Measurements from ENCODE around the gene PRKAR2A.

DNA sequence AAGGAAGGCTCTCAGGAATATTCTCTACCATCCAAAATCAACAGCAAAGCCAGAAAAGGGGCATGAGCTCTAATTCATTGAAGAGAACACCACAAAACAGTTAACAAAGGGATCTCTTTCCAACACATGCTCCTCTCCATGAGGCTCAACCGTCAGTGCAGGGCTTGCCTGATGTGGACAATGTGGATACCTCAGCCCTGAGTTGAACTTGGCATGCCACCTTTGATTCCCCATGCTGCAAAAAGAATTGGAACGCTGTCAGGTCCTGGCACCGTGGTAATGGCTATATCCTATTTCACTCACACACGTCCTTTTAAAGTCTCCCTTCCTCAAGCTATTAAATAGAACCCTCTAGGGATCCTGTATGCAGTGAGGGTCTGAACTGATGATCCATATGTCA lies 100.0 kb downstream of the PRKAR2A start:
- TF ChIP-seq, protein P1, sequence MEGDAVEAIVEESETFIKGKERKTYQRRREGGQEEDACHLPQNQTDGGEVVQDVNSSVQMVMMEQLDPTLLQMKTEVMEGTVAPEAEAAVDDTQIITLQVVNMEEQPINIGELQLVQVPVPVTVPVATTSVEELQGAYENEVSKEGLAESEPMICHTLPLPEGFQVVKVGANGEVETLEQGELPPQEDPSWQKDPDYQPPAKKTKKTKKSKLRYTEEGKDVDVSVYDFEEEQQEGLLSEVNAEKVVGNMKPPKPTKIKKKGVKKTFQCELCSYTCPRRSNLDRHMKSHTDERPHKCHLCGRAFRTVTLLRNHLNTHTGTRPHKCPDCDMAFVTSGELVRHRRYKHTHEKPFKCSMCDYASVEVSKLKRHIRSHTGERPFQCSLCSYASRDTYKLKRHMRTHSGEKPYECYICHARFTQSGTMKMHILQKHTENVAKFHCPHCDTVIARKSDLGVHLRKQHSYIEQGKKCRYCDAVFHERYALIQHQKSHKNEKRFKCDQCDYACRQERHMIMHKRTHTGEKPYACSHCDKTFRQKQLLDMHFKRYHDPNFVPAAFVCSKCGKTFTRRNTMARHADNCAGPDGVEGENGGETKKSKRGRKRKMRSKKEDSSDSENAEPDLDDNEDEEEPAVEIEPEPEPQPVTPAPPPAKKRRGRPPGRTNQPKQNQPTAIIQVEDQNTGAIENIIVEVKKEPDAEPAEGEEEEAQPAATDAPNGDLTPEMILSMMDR (conservative IDR thresholded peaks at IDR 0.05 in 1 of 2, IDR thresholded peaks at IDR 0.05 in 1 of 2; ENCODE audit: low read depth in 1 of 2, low read length in 2 of 2) = no peak
- no peak for TF ChIP-seq EZH2 (IDR thresholded peaks at IDR 0.05; ENCODE audit: low read length, missing control alignments)
